Mesenchymal stem cell (in vitro differentiated cells and primary cell): ENCODE results near the gene PCDHB14.
A peak's percentile ranks its signal among the peaks of the same experiment; 100 is the strongest.

ENCODE experiments used
- DNase-seq: peaks from one replicate; pipeline ENCODE4 v3.0.0-alpha.2; 2013
- H2AFZ ChIP-seq: one replicate; pipeline ENCODE4 v1.6.1; 2013; ENCODE audit warnings: low read depth, mild to moderate bottlenecking, control low read depth, inconsistent platforms, low read length, moderate library complexity
- H2AK5ac ChIP-seq: 2 replicates; pipeline ENCODE4 v1.6.1; 2013; ENCODE audit warnings: low read length, moderate library complexity, mild to moderate bottlenecking, inconsistent platforms; ENCODE audit not compliant: severe bottlenecking
- H2BK120ac ChIP-seq: one replicate; pipeline ENCODE4 v1.6.1; 2013; ENCODE audit warnings: low read depth, mild to moderate bottlenecking, inconsistent platforms, low read length, moderate library complexity
- H2BK12ac ChIP-seq, 2 experiments: one replicate each; pipeline ENCODE4 v1.6.1; 2013; ENCODE audit warnings: inconsistent platforms in 2 of 2, low read length in 2 of 2, mild to moderate bottlenecking in 2 of 2, moderate library complexity in 2 of 2, control low read depth in 1 of 2
- H2BK15ac ChIP-seq: one replicate; pipeline ENCODE4 v1.6.1; 2013; ENCODE audit warnings: mild to moderate bottlenecking, low read depth, inconsistent platforms; ENCODE audit not compliant: poor library complexity, severe bottlenecking
- H2BK5ac ChIP-seq: 2 replicates; pipeline ENCODE4 v1.6.1; 2013; ENCODE audit warnings: low read depth, mild to moderate bottlenecking, low read length, control low read depth, inconsistent platforms; ENCODE audit not compliant: poor library complexity, severe bottlenecking
- H3K14ac ChIP-seq, 2 experiments: one replicate each; pipeline ENCODE4 v1.6.1; 2013; ENCODE audit warnings: inconsistent platforms in 2 of 2, low read length in 2 of 2, control low read depth in 1 of 2, mild to moderate bottlenecking in 1 of 2, moderate library complexity in 1 of 2
- H3K18ac ChIP-seq, 2 experiments: one replicate each; pipeline ENCODE4 v1.6.1; 2013; ENCODE audit warnings: inconsistent platforms in 2 of 2, low read length in 2 of 2, control low read depth in 1 of 2, low read depth in 1 of 2, mild to moderate bottlenecking in 1 of 2
- H3K23ac ChIP-seq, 2 experiments: one replicate each; pipeline ENCODE4 v1.6.1; 2013; ENCODE audit warnings: inconsistent platforms in 2 of 2, low read length in 2 of 2, mild to moderate bottlenecking in 2 of 2, moderate library complexity in 2 of 2, control low read depth in 1 of 2
- H3K27ac ChIP-seq: 2 replicates; pipeline ENCODE4 v1.5.1; 2013; ENCODE audit warnings: mild to moderate bottlenecking, moderate library complexity, low read length, control low read depth, inconsistent platforms; ENCODE audit not compliant: poor library complexity, severe bottlenecking
- H3K27me3 ChIP-seq, 2 experiments: 2 replicates each; pipeline versions ENCODE4 v1.6.1 to v1.7.0; 2013; ENCODE audit warnings: low read length in 2 of 2, mild to moderate bottlenecking in 2 of 2, moderate library complexity in 2 of 2, control low read depth in 1 of 2, inconsistent platforms in 1 of 2; ENCODE audit not compliant: control insufficient read depth in 1 of 2, insufficient read depth in 1 of 2
- H3K36me3 ChIP-seq, 2 experiments: 2 replicates each; pipeline versions ENCODE4 v1.6.1 to v1.7.0; 2013; ENCODE audit warnings: low read length in 2 of 2, control low read depth in 1 of 2, inconsistent platforms in 1 of 2, low read depth in 1 of 2, mild to moderate bottlenecking in 1 of 2; ENCODE audit not compliant: insufficient read depth in 2 of 2, control insufficient read depth in 1 of 2
- H3K4ac ChIP-seq, 2 experiments: one replicate each; pipeline ENCODE4 v1.6.1; 2013; ENCODE audit warnings: inconsistent platforms in 2 of 2, low read length in 2 of 2, mild to moderate bottlenecking in 2 of 2, moderate library complexity in 2 of 2, control low read depth in 1 of 2, low read depth in 1 of 2
- H3K4me1 ChIP-seq: 2 replicates; pipeline ENCODE4 v1.6.1; 2013; ENCODE audit warnings: low read depth, low read length, control low read depth; ENCODE audit not compliant: control insufficient read depth, insufficient read depth
- H3K4me2 ChIP-seq: 2 replicates; pipeline ENCODE4 v1.6.1; 2013; ENCODE audit warnings: low read length, mild to moderate bottlenecking, inconsistent platforms; ENCODE audit not compliant: poor library complexity, severe bottlenecking
- H3K4me3 ChIP-seq, 2 experiments: 2 replicates each; pipeline versions ENCODE4 v1.5.1 to v1.7.0; 2013; ENCODE audit warnings: low read length in 2 of 2, mild to moderate bottlenecking in 2 of 2, control low read depth in 1 of 2, low read depth in 1 of 2; ENCODE audit not compliant: insufficient read depth in 1 of 2
- H3K79me1 ChIP-seq: replicated peaks from 2 replicates; pipeline ENCODE4 v1.6.1; 2013; ENCODE audit warnings: mild to moderate bottlenecking, control low read depth, low read length, inconsistent platforms; ENCODE audit not compliant: poor library complexity, severe bottlenecking
- H3K9ac ChIP-seq: 2 replicates; pipeline ENCODE4 v1.7.0; 2013; ENCODE audit warnings: mild to moderate bottlenecking, low read length, moderate library complexity
- H3K9me3 ChIP-seq: 2 replicates; pipeline ENCODE4 v1.7.0; 2013; ENCODE audit warnings: mild to moderate bottlenecking, low read length; ENCODE audit not compliant: control insufficient read depth
- H4K8ac ChIP-seq: one replicate; pipeline ENCODE4 v1.6.1; 2013; ENCODE audit warnings: inconsistent platforms, mild to moderate bottlenecking, low read length, moderate library complexity
- H4K91ac ChIP-seq: one replicate; pipeline ENCODE4 v1.6.1; 2013; ENCODE audit warnings: mild to moderate bottlenecking, low read length, inconsistent platforms
- WGBS: methylation state at CpG from one replicate; pipeline ENCODE4 v1.1.7; 2013; ENCODE audit warnings: mixed read lengths; 5-methylcytosine and 5-hydroxymethylcytosine counted together

The PCDHB14 gene

GRCh38 chr5:141272906-141273305 is 49.8 kb downstream of the PCDHB14 start:
- no peak overlapping the region for H3K27ac ChIP-seq
- DNase-seq: no peak
- H4K8ac ChIP-seq: no peak overlapping the region
- peaks cover 88% of the 10 kb centered on the region for H3K9me3 ChIP-seq
- no peak overlapping the region for H3K4ac ChIP-seq
- H3K79me1 ChIP-seq: peaks cover 1% of the 10 kb centered on the region
- 75% methylated on average over 3 of the region's 3 CpGs for WGBS
- no peak overlapping the region for H3K4me2 ChIP-seq
- no peak overlapping the region for H2BK5ac ChIP-seq
- H2BK120ac ChIP-seq: no peak overlapping the region
- H3K23ac ChIP-seq: no peak overlapping the region
- H3K9ac ChIP-seq: no peak overlapping the region
- no peak overlapping the region for H2BK15ac ChIP-seq
- no peak overlapping the region for H3K14ac ChIP-seq
- H3K36me3 ChIP-seq: no peaks in the 10 kb centered on the region
- H2AFZ ChIP-seq: no peak overlapping the region
- H2AK5ac ChIP-seq: no peak overlapping the region
- no peak overlapping the region for H4K91ac ChIP-seq
- no peaks in the 10 kb centered on the region for H3K27me3 ChIP-seq
- H3K4me1 ChIP-seq: no peaks in the 10 kb centered on the region
- peak overlapping the region in 1 of 2 experiments; percentile 49 for H3K4me3 ChIP-seq
- H3K18ac ChIP-seq: no peak overlapping the region
- H2BK12ac ChIP-seq: no peak overlapping the region
